HUES6 (cell line): ENCODE results near the gene KIRREL3.
"Not testable (repeated sequence)": the region's sequence is repeated elsewhere in the genome, so short reads cannot be mapped to it uniquely, and the experiment has no call there.

Experiments
- H3K27ac ChIP-seq: 2 replicates; pipeline ENCODE4 v1.7.0; 2013; ENCODE audit warnings: low read depth, mild to moderate bottlenecking, low read length, inconsistent platforms
- H3K27me3 ChIP-seq: 2 replicates; pipeline ENCODE4 v1.6.1; 2013; ENCODE audit warnings: low read length; ENCODE audit not compliant: control insufficient read depth, insufficient read depth
- H3K36me3 ChIP-seq: 2 replicates; pipeline ENCODE4 v1.6.1; 2013; ENCODE audit warnings: low read length; ENCODE audit not compliant: control insufficient read depth, insufficient read depth
- H3K4me1 ChIP-seq: 2 replicates; pipeline ENCODE4 v1.6.1; 2013; ENCODE audit warnings: low read length; ENCODE audit not compliant: control insufficient read depth, insufficient read depth
- H3K4me3 ChIP-seq: 2 replicates; pipeline ENCODE4 v1.5.1; 2013; ENCODE audit warnings: low read depth, low read length
- H3K9ac ChIP-seq: one replicate; pipeline ENCODE4 v1.6.1; 2013; ENCODE audit warnings: mild to moderate bottlenecking, low read length
- H3K9me3 ChIP-seq: 2 replicates; pipeline ENCODE4 v1.6.1; 2013; ENCODE audit warnings: low read depth, low read length; ENCODE audit not compliant: control insufficient read depth, insufficient read depth

The KIRREL3 gene

GRCh38 chr11:126394036-126394435 is 606.5 kb downstream of the KIRREL3 start:
- Histone ChIP-seq H3K36me3 (no peaks in the 10 kb centered on the region), H3K9ac (no peak overlapping the region), H3K27ac (no peak overlapping the region), H3K27me3 (no peaks in the 10 kb centered on the region), H3K4me1 (peaks cover 7% of the 10 kb centered on the region; the same call in 1 of the 2 replicates), H3K4me3 (no peak overlapping the region), H3K9me3 (no peaks in the 10 kb centered on the region)

DNA sequence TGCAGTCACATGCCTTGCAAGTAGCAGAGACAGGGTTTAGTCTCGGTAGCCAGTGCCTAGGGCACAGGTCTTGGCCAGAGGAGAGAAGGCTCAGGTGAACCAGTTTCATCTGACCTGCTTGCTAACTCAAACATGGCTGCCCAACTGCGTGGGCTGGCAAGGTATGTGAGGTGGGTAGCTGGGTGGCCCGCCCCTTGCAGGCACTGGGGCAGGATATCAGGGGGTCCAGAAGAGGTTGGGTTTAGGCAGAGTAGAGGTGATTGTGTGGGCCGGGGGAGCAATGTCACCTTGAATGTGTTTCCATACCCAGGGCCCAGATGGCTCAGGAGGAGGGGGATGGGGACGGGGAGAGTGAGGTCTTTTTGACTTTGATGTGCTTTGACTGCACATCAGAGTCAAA is 607.4 kb downstream of the KIRREL3 start:
- H3K27ac ChIP-seq, result no peak overlapping the region
- H3K4me3 ChIP-seq, result no peak overlapping the region

GRCh38 chr11:126392633-126393013 is 607.9 kb downstream of the KIRREL3 start:
- Histone ChIP-seq H3K4me1 (peaks cover 7% of the 10 kb centered on the region; the same call in 1 of the 2 replicates), H3K9me3 (no peaks in the 10 kb centered on the region), H3K27me3 (no peaks in the 10 kb centered on the region), H3K4me3 (no peak overlapping the region), H3K27ac (no peak overlapping the region), H3K9ac (no peak overlapping the region), H3K36me3 (no peaks in the 10 kb centered on the region)

More for the DNA sequence above, 607.4 kb downstream of the KIRREL3 start:
- Histone ChIP-seq H3K9ac (no peak overlapping the region), H3K36me3 (no peaks in the 10 kb centered on the region), H3K9me3 (no peaks in the 10 kb centered on the region), H3K27me3 (no peaks in the 10 kb centered on the region), H3K4me1 (peaks cover 7% of the 10 kb centered on the region; the same call in 1 of the 2 replicates)

DNA sequence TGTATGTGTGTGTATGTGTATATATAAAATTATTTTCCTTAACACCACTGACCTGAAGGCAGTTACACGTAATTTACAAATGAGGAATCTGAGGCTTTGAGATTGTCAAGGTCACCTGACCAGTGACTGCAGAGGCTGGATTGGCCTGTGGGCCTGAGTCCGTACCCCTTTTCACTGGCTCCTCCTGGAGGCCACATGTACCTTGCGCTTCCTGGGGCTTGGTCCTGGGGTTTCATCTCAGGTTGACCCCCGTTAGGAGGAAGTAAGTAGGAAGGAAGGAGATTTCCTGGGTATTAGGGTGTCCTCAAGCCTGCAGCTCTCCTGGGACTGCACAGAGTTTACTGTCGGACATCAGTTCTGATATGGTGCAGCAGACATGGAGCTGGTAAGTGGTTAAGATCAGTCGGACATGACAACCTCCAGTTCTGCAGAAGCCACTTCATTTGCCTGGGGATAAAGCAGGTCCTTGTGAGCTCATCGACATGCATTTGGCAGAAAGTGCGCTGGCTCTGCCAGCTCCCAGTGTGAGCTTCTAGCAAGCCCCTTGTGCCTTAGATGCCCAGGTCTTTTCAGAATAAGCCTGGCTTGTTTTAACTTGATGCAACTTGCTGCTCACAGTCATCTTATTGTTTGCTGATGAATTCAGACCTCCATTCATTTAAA is 608.5 kb downstream of the KIRREL3 start:
- Histone ChIP-seq H3K27me3 (no peaks in the 10 kb centered on the region), H3K4me1 (peaks cover 7% of the 10 kb centered on the region; the same call in 1 of the 2 replicates), H3K36me3 (no peaks in the 10 kb centered on the region), H3K9ac (no peak overlapping the region), H3K4me3 (no peak overlapping the region), H3K9me3 (no peaks in the 10 kb centered on the region), H3K27ac (no peak overlapping the region)

GRCh38 chr11:126391286-126391954 is 609.1 kb downstream of the KIRREL3 start:
- no peaks in the 10 kb centered on the region for H3K36me3 ChIP-seq
- H3K4me3 ChIP-seq, result no peak overlapping the region
- H3K4me1 ChIP-seq, result peaks cover 13% of the 10 kb centered on the region
- no peak overlapping the region for H3K27ac ChIP-seq
- no peaks in the 10 kb centered on the region for H3K27me3 ChIP-seq
- no peak overlapping the region for H3K9ac ChIP-seq
- H3K9me3 ChIP-seq, result no peaks in the 10 kb centered on the region

DNA sequence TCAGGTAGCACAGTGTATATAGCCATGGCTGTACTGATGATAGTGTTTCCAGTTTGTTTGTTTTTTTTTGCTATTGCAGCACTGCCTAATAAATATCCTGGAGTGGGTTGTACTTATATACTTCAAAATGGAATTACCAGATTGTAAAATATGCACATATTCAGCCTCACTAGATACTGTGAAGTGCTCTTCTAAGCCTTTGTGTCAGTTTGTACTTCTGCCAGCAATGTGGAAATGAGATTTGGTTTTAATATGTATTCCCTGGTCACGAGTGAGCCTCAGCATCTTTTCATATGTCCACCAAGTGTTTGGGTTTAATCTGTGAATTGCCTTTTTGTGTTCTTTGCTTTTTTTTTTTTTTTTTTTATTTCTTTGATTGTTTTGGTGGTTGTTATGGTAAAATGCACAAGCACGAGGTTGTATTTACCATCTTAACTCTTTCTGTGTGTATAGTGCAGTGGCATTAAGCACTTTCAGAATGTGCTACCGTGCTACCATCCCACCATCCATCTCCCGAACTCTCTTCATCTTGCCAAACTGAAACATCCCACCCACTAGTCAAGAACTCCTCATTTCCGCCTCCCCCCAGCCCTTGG is 610.2 kb downstream of the KIRREL3 start:
- Histone ChIP-seq H3K27me3 (no peaks in the 10 kb centered on the region), H3K27ac (no peak overlapping the region), H3K36me3 (no peaks in the 10 kb centered on the region), H3K4me3 (no peak overlapping the region), H3K9me3 (no peaks in the 10 kb centered on the region), H3K4me1 (peaks cover 18% of the 10 kb centered on the region), H3K9ac (no peak overlapping the region)

DNA sequence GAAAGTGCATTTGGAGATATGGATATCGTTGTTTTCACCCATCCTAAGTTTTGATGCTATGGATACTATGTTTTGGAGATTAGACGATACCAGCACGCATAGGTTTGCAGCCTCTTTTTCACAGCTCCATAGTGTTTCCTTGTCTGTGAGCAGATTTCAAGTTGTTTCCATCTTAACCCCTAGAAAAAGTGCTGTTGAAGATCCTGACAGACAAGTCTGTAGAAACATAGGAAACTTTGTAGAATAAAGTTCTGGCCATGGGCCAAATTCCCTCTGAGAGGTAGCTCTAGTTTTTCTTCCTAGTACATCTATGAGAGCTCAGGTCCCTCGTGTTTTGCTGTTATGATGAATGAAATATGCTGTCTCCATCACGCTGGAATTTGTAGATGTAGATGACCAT is 612.7 kb downstream of the KIRREL3 start:
- Histone ChIP-seq H3K4me1 (peaks cover 18% of the 10 kb centered on the region), H3K27ac (no peak overlapping the region), H3K27me3 (no peaks in the 10 kb centered on the region), H3K9me3 (no peaks in the 10 kb centered on the region), H3K9ac (no peak overlapping the region), H3K4me3 (no peak overlapping the region), H3K36me3 (no peaks in the 10 kb centered on the region)

DNA sequence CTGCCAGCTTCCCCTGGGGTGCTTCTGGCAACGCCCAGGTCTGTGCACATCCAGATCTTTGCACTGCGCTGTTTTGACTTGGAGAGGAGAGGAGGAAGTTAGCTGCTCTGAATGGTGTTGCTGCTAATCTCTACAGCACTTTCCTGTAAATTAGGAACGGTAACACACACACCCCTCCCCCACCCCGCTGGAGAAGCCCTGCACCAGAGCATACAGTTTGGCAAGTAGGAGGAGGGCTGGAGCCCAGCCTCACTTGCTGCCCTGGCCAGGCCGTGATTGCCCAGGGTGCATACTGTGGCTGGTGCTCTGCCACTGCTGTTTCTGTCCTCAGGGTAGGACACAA is 613.9 kb downstream of the KIRREL3 start:
- H3K27ac ChIP-seq, H3K4me3 ChIP-seq, H3K9ac ChIP-seq, H3K36me3 ChIP-seq, H3K9me3 ChIP-seq, H3K27me3 ChIP-seq: not testable (repeated sequence)
- H3K4me1 ChIP-seq, result peaks cover 16% of the 10 kb centered on the region

GRCh38 chr11:126385991-126386728 is 614.4 kb downstream of the KIRREL3 start:
- Histone ChIP-seq H3K27me3 (no peaks in the 10 kb centered on the region), H3K4me1 (peaks cover 11% of the 10 kb centered on the region), H3K36me3 (no peaks in the 10 kb centered on the region), H3K9ac (no peak overlapping the region), H3K4me3 (no peak overlapping the region), H3K9me3 (no peaks in the 10 kb centered on the region), H3K27ac (no peak overlapping the region)

DNA sequence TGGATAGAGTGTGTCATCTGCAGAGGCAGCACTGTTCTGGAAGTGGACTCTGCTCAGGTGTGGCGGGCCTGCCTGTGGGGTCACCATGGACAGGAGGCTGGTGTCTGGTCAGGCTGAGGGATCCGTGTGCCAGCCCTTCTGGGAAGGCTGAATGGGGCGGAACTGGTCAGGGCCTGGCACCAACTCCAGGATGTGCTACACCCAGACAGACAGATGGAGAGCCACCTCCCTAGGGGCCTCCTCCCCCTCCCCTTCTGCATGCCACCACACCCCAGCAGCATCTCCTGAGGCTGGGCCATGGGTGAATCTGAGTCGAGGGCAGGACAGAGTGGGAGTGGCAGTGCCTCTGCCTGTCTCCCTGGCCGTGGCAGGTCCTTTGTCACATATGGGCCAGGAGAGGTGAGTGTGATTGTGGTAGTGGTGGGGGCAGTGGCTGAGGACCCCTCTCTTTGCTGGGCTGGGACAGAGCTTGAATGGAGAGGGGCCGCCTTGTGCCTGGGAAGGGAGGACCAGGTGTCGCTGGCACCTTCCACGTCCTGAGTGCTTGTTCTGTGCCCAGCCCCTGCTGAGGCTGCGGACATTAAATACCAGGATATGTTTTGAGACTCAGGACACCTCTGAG is 616.0 kb downstream of the KIRREL3 start:
- no peaks in the 10 kb centered on the region for H3K27me3 ChIP-seq

More for the DNA sequence above, 616.0 kb downstream of the KIRREL3 start:
- H3K9ac ChIP-seq, result no peak overlapping the region
- peaks cover 16% of the 10 kb centered on the region for H3K4me1 ChIP-seq
- no peak overlapping the region for H3K27ac ChIP-seq
- H3K36me3 ChIP-seq, result no peaks in the 10 kb centered on the region
- no peak overlapping the region for H3K4me3 ChIP-seq
- no peaks in the 10 kb centered on the region for H3K9me3 ChIP-seq
